Muscle of leg (tissue), 11 donors: ENCODE measurements around the gene MED27. TPM values are rescaled to one million over a fixed set of nuclear protein-coding genes. Genes with fewer than 3 reads are reported as not detected.

Experiments
- DNase-seq: peaks from one replicate; pipeline ENCODE4 v3.0.0; 2013
- H3K27ac ChIP-seq: one replicate; pipeline ENCODE4 v1.5.1; 2013; ENCODE audit warnings: mild to moderate bottlenecking, low read length, control low read depth
- H3K27me3 ChIP-seq: one replicate; pipeline ENCODE4 v1.6.1; 2013; ENCODE audit warnings: low read length; ENCODE audit not compliant: control insufficient read depth, insufficient read depth
- H3K36me3 ChIP-seq: one replicate; pipeline ENCODE4 v1.6.1; 2013; ENCODE audit warnings: low read length; ENCODE audit not compliant: control insufficient read depth, insufficient read depth
- H3K4me1 ChIP-seq: one replicate; pipeline ENCODE4 v1.6.1; 2013; ENCODE audit warnings: low read length; ENCODE audit not compliant: control insufficient read depth, insufficient read depth
- H3K4me3 ChIP-seq: one replicate; pipeline ENCODE4 v1.5.1; 2013; ENCODE audit warnings: low read length, control low read depth
- H3K9me3 ChIP-seq: replicated peaks from 2 replicates; pipeline ENCODE4 v1.6.1; 2013; ENCODE audit warnings: low read depth, low read length; ENCODE audit not compliant: control insufficient read depth
- WGBS: methylation state at CpG from one replicate; pipeline ENCODE4 v1.1.5; 2013; ENCODE audit warnings: missing lambda C conversion rate; ENCODE audit not compliant: insufficient coverage; 5-methylcytosine and 5-hydroxymethylcytosine counted together
- polyA plus RNA-seq, 8 donors: library from polyadenylated mRNA; unstranded; fragments of 120-200 nt; gene quantifications; one replicate each; pipeline versions ENCODE4 v1.2.1 to v1.2.3, GENCODE V29; 2013; ENCODE audit warnings: inconsistent platforms in 1 of 8, low replicate concordance in 1 of 8; ENCODE audit not compliant: insufficient read length in 8 of 8, insufficient read depth in 1 of 8
- total RNA-seq: library from RNA; stranded (reverse); fragments of 120-200 nt; gene quantifications from one replicate; pipeline ENCODE4 v1.2.4, GENCODE V29; 2013

MED27 gene
- total and polyA plus RNA-seq, 9 donors = 11.9 to 17.2 (median 15.0) TPM

GRCh38 chr9:131824155-131824594 is 255.5 kb downstream of the MED27 start:
- peaks cover 42% of the 10 kb centered on the region for H3K27me3 ChIP-seq
- no peak for DNase-seq
- H3K4me1 ChIP-seq = no peaks in the 10 kb centered on the region
- H3K9me3 ChIP-seq = no peaks in the 10 kb centered on the region
- WGBS = 54% methylated on average over 20 of the region's 20 CpGs
- no peaks in the 10 kb centered on the region for H3K36me3 ChIP-seq
- no peak overlapping the region for H3K4me3 ChIP-seq
- no peak overlapping the region for H3K27ac ChIP-seq

DNA sequence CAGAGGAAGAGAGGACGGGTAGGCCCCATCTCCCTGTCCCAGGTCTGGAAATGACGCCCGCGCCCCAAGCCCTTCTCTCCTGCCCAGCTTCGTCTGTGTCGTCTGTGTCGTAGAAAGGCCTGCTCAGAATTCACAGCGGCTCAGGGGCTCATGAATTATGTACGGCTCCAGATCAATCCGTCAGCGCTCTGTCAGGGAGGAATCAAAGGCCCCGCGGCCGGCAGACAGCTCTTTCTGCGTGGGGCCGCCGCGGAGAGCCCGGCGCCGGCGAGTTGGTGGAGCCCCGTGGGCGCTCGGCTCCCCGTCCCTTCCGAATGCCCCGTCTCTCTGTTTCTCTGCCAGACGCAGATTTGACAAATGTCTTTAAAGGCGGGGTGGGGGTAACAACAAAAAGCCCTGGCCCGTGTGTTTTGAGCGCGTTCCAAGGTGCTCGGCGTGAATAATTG is 255.9 kb downstream of the MED27 start:
- Histone ChIP-seq H3K9me3 (no peaks in the 10 kb centered on the region), H3K27ac (no peak overlapping the region), H3K4me3 (no peak overlapping the region), H3K27me3 (peaks cover 42% of the 10 kb centered on the region), H3K4me1 (no peaks in the 10 kb centered on the region), H3K36me3 (no peaks in the 10 kb centered on the region)
- DNase-seq = no peak
- 37% methylated on average over 34 of the region's 35 CpGs for WGBS

DNA sequence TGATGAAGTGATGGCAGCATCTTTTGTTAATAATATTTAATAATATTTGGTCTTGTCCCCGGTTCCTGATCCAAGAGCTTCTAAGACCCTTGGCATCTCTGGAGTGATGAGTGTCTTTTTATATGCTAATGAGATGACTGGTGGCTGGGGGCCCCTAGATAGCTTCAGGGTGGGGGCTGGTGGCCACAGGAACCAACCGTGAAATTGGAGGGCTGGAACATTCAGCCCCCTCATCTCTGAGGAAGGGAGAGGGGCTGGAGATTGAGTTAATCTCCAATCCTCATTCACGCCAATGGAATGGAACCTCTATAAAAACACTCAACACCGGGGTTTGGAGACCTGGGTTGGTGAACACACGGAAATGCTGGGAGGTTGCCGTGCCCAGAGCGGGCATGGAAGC is 261.6 kb downstream of the MED27 start:
- Histone ChIP-seq H3K4me1 (no peaks in the 10 kb centered on the region), H3K27ac (no peak overlapping the region), H3K27me3 (peaks cover 37% of the 10 kb centered on the region), H3K36me3 (no peaks in the 10 kb centered on the region), H3K9me3 (no peaks in the 10 kb centered on the region), H3K4me3 (no peak overlapping the region)
- no peak for DNase-seq
- no CpG with 5 or more reads among the region's 7 CpGs for WGBS

DNA sequence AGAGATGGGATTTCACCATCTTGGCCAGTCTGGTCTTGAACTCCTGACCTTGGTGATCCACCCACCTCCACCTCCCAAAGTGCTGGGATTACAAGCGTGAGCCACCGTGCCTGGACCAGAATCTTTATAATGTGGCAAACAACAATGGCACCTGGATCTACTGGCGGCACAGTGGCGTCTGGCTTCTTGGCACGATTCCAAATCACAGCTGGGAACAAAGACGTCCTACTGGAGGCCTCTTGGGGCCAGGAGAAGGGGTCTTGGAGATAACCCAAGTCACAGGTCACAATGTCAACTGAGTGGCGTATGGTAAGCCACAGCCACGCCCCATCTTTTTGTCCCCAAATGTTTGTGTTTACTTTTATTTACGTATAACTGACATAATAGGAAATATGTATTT is 262.0 kb downstream of the MED27 start:
- Histone ChIP-seq H3K9me3 (no peaks in the 10 kb centered on the region), H3K4me3 (no peak overlapping the region), H3K27me3 (peaks cover 36% of the 10 kb centered on the region), H3K27ac (no peak overlapping the region), H3K36me3 (no peaks in the 10 kb centered on the region), H3K4me1 (no peaks in the 10 kb centered on the region)
- WGBS = 24% methylated on average over 5 of the region's 9 CpGs
- DNase-seq = no peak

- Histone ChIP-seq H3K27ac (no peak overlapping the region), H3K4me3 (no peak overlapping the region), H3K4me1 (no peaks in the 10 kb centered on the region), H3K27me3 (peaks cover 41% of the 10 kb centered on the region), H3K9me3 (no peaks in the 10 kb centered on the region), H3K36me3 (no peaks in the 10 kb centered on the region)
- no peak for DNase-seq
- 72% methylated on average over 2 of the region's 4 CpGs for WGBS
Observed at GRCh38 chr9:131817073-131817472, 262.6 kb downstream of the MED27 start.

- no peaks in the 10 kb centered on the region for H3K4me1 ChIP-seq
- H3K27ac ChIP-seq = no peak overlapping the region
- H3K36me3 ChIP-seq = no peaks in the 10 kb centered on the region
- H3K9me3 ChIP-seq = no peaks in the 10 kb centered on the region
- WGBS = 31% methylated on average over 16 of the region's 19 CpGs
- no peak for DNase-seq
- no peak overlapping the region for H3K4me3 ChIP-seq
- H3K27me3 ChIP-seq = peaks cover 43% of the 10 kb centered on the region
Observed at GRCh38 chr9:131815970-131816873, 263.4 kb downstream of the MED27 start.

DNA sequence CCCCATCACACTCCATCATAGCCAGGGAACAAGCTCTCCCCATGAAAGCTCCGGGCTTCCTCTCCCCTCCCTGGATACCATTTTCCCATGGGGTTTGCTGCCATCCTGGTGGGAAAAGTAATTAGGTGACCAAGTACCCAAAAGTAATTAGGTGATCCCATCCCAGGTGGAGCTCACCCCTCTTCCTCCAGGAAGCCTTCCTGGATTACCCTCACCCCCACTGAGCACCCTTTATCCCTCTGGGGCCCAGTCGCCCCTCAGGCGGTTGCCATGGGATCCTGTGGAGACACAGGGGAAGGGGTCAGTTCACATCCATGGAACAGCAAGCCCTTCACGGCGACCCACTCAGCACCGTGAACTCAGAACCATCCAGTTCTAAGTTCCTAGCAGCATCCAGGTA is 265.0 kb downstream of the MED27 start:
- Histone ChIP-seq H3K9me3 (no peaks in the 10 kb centered on the region), H3K36me3 (no peaks in the 10 kb centered on the region), H3K4me1 (peaks cover 10% of the 10 kb centered on the region), H3K27ac (no peak overlapping the region), H3K27me3 (peaks cover 46% of the 10 kb centered on the region), H3K4me3 (no peak overlapping the region)
- WGBS = no CpG with 5 or more reads among the region's 6 CpGs
- DNase-seq = no peak

GRCh38 chr9:131813116-131813515 is 266.6 kb downstream of the MED27 start:
- Histone ChIP-seq H3K27me3 (peaks cover 57% of the 10 kb centered on the region), H3K36me3 (no peaks in the 10 kb centered on the region), H3K4me1 (peaks cover 11% of the 10 kb centered on the region), H3K27ac (no peak overlapping the region), H3K4me3 (no peak overlapping the region), H3K9me3 (no peaks in the 10 kb centered on the region)
- no peak for DNase-seq
- 64% methylated on average over 7 of the region's 9 CpGs for WGBS

GRCh38 chr9:131812116-131812790 is 267.4 kb downstream of the MED27 start:
- WGBS = 76% methylated on average over 20 of the region's 23 CpGs
- Histone ChIP-seq H3K4me3 (no peak overlapping the region), H3K36me3 (no peaks in the 10 kb centered on the region), H3K27me3 (peaks cover 61% of the 10 kb centered on the region), H3K4me1 (peaks cover 15% of the 10 kb centered on the region), H3K27ac (no peak overlapping the region), H3K9me3 (no peaks in the 10 kb centered on the region)
- no peak for DNase-seq

DNA sequence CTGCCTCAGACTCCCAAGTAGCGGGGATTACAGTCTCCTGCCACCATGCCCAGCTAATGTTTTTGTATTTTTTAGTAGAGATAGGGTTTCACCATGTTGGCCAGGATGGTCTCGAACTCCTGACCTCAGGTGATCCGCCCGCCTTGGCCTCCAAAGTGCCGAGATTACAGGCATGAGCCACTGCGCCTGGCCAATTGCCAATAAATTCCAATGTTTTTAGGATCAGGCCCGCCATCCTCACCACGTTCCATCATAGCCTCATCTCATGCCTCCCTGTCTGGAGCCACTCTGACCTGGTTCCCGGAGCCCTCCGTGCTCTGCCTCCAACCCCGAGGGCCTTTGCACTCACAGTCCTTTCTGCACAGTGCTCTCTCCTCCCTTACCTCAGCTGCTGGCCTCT is 268.3 kb downstream of the MED27 start:
- H3K4me3 ChIP-seq = no peak overlapping the region
- 66% methylated on average over 10 of the region's 11 CpGs for WGBS
- no peak overlapping the region for H3K27ac ChIP-seq
- no peaks in the 10 kb centered on the region for H3K9me3 ChIP-seq
- no peaks in the 10 kb centered on the region for H3K36me3 ChIP-seq
- no peak for DNase-seq
- peaks cover 64% of the 10 kb centered on the region for H3K27me3 ChIP-seq
- peaks cover 15% of the 10 kb centered on the region for H3K4me1 ChIP-seq
